H9 (cell line): ENCODE results near the gene MAP3K2. TPM values are rescaled to one million over a fixed set of nuclear protein-coding genes. Genes with fewer than 3 reads are reported as not detected.

Experiments
- DNase-seq: peaks from one replicate; pipeline ENCODE4 v3.0.0-alpha.2; 2017
- H2AFZ ChIP-seq: one replicate; pipeline ENCODE4 v1.6.1; 2013; ENCODE audit warnings: mild to moderate bottlenecking, low read length, control low read depth, moderate library complexity
- H2AK5ac ChIP-seq: 2 replicates; pipeline ENCODE4 v1.6.1; 2013; ENCODE audit warnings: low read length, control low read depth, mixed read lengths; ENCODE audit not compliant: insufficient read length
- H2BK120ac ChIP-seq: one replicate; pipeline ENCODE4 v1.6.1; 2013; ENCODE audit warnings: low read depth, mild to moderate bottlenecking, low read length, control low read depth, inconsistent platforms; ENCODE audit not compliant: poor library complexity, severe bottlenecking
- H2BK12ac ChIP-seq: 2 replicates; pipeline ENCODE4 v1.6.1; 2013; ENCODE audit warnings: low read length, control low read depth, mixed read lengths, low read depth; ENCODE audit not compliant: insufficient read length
- H2BK15ac ChIP-seq: 2 replicates; pipeline ENCODE4 v1.6.1; 2013; ENCODE audit warnings: low read depth, low read length, control low read depth
- H2BK20ac ChIP-seq: one replicate; pipeline ENCODE4 v1.6.1; 2013; ENCODE audit warnings: low read depth, mild to moderate bottlenecking, low read length, control low read depth, inconsistent platforms; ENCODE audit not compliant: poor library complexity, severe bottlenecking
- H2BK5ac ChIP-seq: 2 replicates; pipeline ENCODE4 v1.6.1; 2013; ENCODE audit warnings: low read length, control low read depth, mixed read lengths; ENCODE audit not compliant: insufficient read length
- H3K14ac ChIP-seq: 2 replicates; pipeline ENCODE4 v1.6.1; 2013; ENCODE audit warnings: low read length, control low read depth; ENCODE audit not compliant: insufficient read depth
- H3K18ac ChIP-seq: 2 replicates; pipeline ENCODE4 v1.6.1; 2013; ENCODE audit warnings: low read depth, mild to moderate bottlenecking, mixed read lengths, low read length, control low read depth; ENCODE audit not compliant: insufficient read length
- H3K23ac ChIP-seq: 2 replicates; pipeline ENCODE4 v1.6.1; 2013; ENCODE audit warnings: low read length, control low read depth, mixed read lengths, low read depth; ENCODE audit not compliant: insufficient read length
- H3K23me2 ChIP-seq: 2 replicates; pipeline ENCODE4 v1.6.1; 2013; ENCODE audit warnings: low read depth, mild to moderate bottlenecking, mixed read lengths, low read length, control low read depth; ENCODE audit not compliant: insufficient read length, poor library complexity, severe bottlenecking
- H3K27ac ChIP-seq: 2 replicates; pipeline ENCODE4 v1.5.1; 2013; ENCODE audit warnings: low read length, control low read depth, mixed read lengths, low read depth; ENCODE audit not compliant: insufficient read length
- H3K27me3 ChIP-seq: 2 replicates; pipeline ENCODE4 v1.6.1; 2013; ENCODE audit warnings: low read length, control low read depth, inconsistent platforms; ENCODE audit not compliant: insufficient read depth
- H3K4ac ChIP-seq: 2 replicates; pipeline ENCODE4 v1.6.1; 2013; ENCODE audit warnings: low read depth, mild to moderate bottlenecking, control low read depth, inconsistent platforms, low read length, moderate library complexity
- H3K4me1 ChIP-seq: 2 replicates; pipeline ENCODE4 v1.6.1; 2013; ENCODE audit warnings: low read length, control low read depth, inconsistent platforms; ENCODE audit not compliant: insufficient read depth
- H3K4me2 ChIP-seq: 2 replicates; pipeline ENCODE4 v1.6.1; 2013; ENCODE audit warnings: low read length, control low read depth, mixed read lengths; ENCODE audit not compliant: insufficient read length, insufficient read depth
- H3K56ac ChIP-seq: 2 replicates; pipeline ENCODE4 v1.6.1; 2013; ENCODE audit warnings: low read depth, mild to moderate bottlenecking, mixed read lengths, low read length, control low read depth; ENCODE audit not compliant: insufficient read length
- H3K79me1 ChIP-seq: 2 replicates; pipeline ENCODE4 v1.6.1; 2013; ENCODE audit warnings: low read depth, mild to moderate bottlenecking, moderate library complexity, low read length, control low read depth, inconsistent platforms; ENCODE audit not compliant: insufficient read depth, poor library complexity, severe bottlenecking
- H3K79me2 ChIP-seq: 2 replicates; pipeline ENCODE4 v1.6.1; 2013; ENCODE audit warnings: low read length, control low read depth, inconsistent platforms; ENCODE audit not compliant: insufficient read depth
- H3K9ac ChIP-seq: 2 replicates; pipeline ENCODE4 v1.6.1; 2013; ENCODE audit warnings: low read length, control low read depth, mixed read lengths; ENCODE audit not compliant: insufficient read length; ENCODE audit errors: extremely low read depth
- H3K9me3 ChIP-seq: one replicate; pipeline ENCODE4 v1.6.1; 2013; ENCODE audit warnings: low read depth, low read length, inconsistent platforms; ENCODE audit not compliant: control insufficient read depth
- H3T11ph ChIP-seq: one replicate; pipeline ENCODE4 v1.6.1; 2013; ENCODE audit warnings: mild to moderate bottlenecking, low read length, control low read depth, inconsistent platforms
- H4K20me1 ChIP-seq: one replicate; pipeline ENCODE4 v1.6.1; 2013; ENCODE audit not compliant: control insufficient read depth, insufficient read length, insufficient read depth
- H4K5ac ChIP-seq: 2 replicates; pipeline ENCODE4 v1.6.1; 2013; ENCODE audit warnings: low read depth, mild to moderate bottlenecking, mixed read lengths, low read length, control low read depth; ENCODE audit not compliant: insufficient read length
- H4K8ac ChIP-seq: replicated peaks from 2 replicates; pipeline ENCODE4 v1.6.1; 2013; ENCODE audit warnings: low read length, control low read depth, mixed read lengths, low read depth; ENCODE audit not compliant: insufficient read length
- H4K91ac ChIP-seq: 2 replicates; pipeline ENCODE4 v1.6.1; 2013; ENCODE audit warnings: low read depth, mild to moderate bottlenecking, moderate library complexity, mixed read lengths, low read length, control low read depth; ENCODE audit not compliant: insufficient read length
- H3K27ac Mint-ChIP-seq, 3 experiments: 2 replicates in 2 of 3; 3 replicates in 1 of 3; pipeline ENCODE4 v1.8.0; 2020 to 2021; ENCODE audit warnings: mixed read lengths in 3 of 3, mild to moderate bottlenecking in 1 of 3, moderate library complexity in 1 of 3
- H3K27me3 Mint-ChIP-seq: 2 replicates; pipeline ENCODE4 v1.8.0; 2021; ENCODE audit warnings: low read depth, mild to moderate bottlenecking, moderate library complexity, mixed read lengths
- H3K36me3 Mint-ChIP-seq, 3 experiments: 2 replicates in 2 of 3; 3 replicates in 1 of 3; pipeline ENCODE4 v1.8.0; 2020 to 2021; ENCODE audit warnings: low read depth in 3 of 3, mixed read lengths in 3 of 3; ENCODE audit not compliant: insufficient read depth in 1 of 3
- H3K4me1 Mint-ChIP-seq, 2 experiments: 2 replicates each; pipeline ENCODE4 v1.8.0; 2020; ENCODE audit warnings: mixed read lengths in 2 of 2
- H3K4me3 Mint-ChIP-seq, 2 experiments: 2 replicates in 1 of 2; 3 replicates in 1 of 2; pipeline ENCODE4 v1.8.0; 2020 to 2021; ENCODE audit warnings: mild to moderate bottlenecking in 2 of 2, mixed read lengths in 2 of 2, moderate library complexity in 1 of 2
- H3K9me3 Mint-ChIP-seq, 2 experiments: 2 replicates in 1 of 2; 3 replicates in 1 of 2; pipeline ENCODE4 v1.8.0; 2020; ENCODE audit warnings: mild to moderate bottlenecking in 2 of 2, mixed read lengths in 2 of 2, moderate library complexity in 1 of 2
- WGBS: extraction: QIAGEN DNeasy Blood & Tissue Kit; methylation state at CpG from one replicate; pipeline ENCODE4 v1.1.7; 2013; ENCODE audit warnings: missing lambda C conversion rate, low lambda C conversion rate, mixed read lengths; ENCODE audit not compliant: insufficient read length; ENCODE audit errors: extremely low coverage; 5-methylcytosine and 5-hydroxymethylcytosine counted together
- total RNA-seq: library from RNA; stranded (reverse); gene quantifications from 2 replicates; pipeline ENCODE4 v1.2.1, GENCODE V29; 2021
- TF ChIP-seq, protein P1 (sequence below): fragments of 200-600 bp; sonication (generic); conservative IDR thresholded peaks from 3 replicates; pipeline ENCODE4 v1.8.0; 2021; ENCODE audit warnings: antibody characterized with exemption, mild to moderate bottlenecking

The MAP3K2 gene
- total RNA-seq, 1 experiment from 2014 or later, result 25.8 TPM

DNA sequence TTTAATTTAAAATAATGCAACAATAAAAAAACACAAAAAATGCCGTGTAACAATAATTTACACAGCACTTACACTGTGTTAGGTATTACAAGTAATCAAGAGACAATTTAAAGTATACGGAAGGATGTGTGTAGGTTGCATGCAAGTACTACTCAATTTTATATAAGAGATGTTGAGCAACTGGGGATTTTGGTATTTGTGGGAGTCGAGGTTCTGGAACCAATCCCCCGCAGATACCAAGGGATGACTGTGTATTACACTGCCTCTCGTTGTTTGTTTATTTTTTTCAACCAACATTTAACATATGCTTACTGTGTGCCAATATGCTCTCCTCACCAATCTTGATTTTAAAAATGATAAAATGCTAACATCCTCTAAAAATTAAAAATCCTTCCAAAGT, 24.8 kb downstream of the MAP3K2 start:
- no peaks in the 10 kb centered on the region for H3K79me2 ChIP-seq
- H2BK5ac ChIP-seq, result no peak overlapping the region
- H3K27ac ChIP-seq, result no peak overlapping the region
- Mint-ChIP-seq H3K36me3 (no peaks in the 10 kb centered on the region), H3K9me3 (no peaks in the 10 kb centered on the region), H3K4me1 (peaks cover 45 to 47% of the 10 kb centered on the region in 2 experiments), H3K27me3 (no peaks in the 10 kb centered on the region), H3K27ac (no peak overlapping the region), H3K4me3 (no peak overlapping the region)
- no peak overlapping the region for H2AK5ac ChIP-seq
- no peak overlapping the region for H3K4ac ChIP-seq
- no peak overlapping the region for H3K23ac ChIP-seq
- no peak overlapping the region for H3K4me2 ChIP-seq
- DNase-seq, result no peak
- H4K5ac ChIP-seq, result no peak overlapping the region
- no peaks in the 10 kb centered on the region for H3K27me3 ChIP-seq
- H2BK12ac ChIP-seq, result no peak overlapping the region
- H2BK20ac ChIP-seq, result no peak overlapping the region
- no peak overlapping the region for H3K18ac ChIP-seq
- no peak overlapping the region for H3K56ac ChIP-seq
- no peaks in the 10 kb centered on the region for H4K20me1 ChIP-seq
- H3K9ac ChIP-seq, result no peak overlapping the region
- peaks cover 4% of the 10 kb centered on the region for H3K79me1 ChIP-seq
- no peak overlapping the region for H2AFZ ChIP-seq
- no peaks in the 10 kb centered on the region for H3K23me2 ChIP-seq
- no peak overlapping the region for H3K14ac ChIP-seq
- TF ChIP-seq, protein P1, sequence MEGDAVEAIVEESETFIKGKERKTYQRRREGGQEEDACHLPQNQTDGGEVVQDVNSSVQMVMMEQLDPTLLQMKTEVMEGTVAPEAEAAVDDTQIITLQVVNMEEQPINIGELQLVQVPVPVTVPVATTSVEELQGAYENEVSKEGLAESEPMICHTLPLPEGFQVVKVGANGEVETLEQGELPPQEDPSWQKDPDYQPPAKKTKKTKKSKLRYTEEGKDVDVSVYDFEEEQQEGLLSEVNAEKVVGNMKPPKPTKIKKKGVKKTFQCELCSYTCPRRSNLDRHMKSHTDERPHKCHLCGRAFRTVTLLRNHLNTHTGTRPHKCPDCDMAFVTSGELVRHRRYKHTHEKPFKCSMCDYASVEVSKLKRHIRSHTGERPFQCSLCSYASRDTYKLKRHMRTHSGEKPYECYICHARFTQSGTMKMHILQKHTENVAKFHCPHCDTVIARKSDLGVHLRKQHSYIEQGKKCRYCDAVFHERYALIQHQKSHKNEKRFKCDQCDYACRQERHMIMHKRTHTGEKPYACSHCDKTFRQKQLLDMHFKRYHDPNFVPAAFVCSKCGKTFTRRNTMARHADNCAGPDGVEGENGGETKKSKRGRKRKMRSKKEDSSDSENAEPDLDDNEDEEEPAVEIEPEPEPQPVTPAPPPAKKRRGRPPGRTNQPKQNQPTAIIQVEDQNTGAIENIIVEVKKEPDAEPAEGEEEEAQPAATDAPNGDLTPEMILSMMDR, result no peak
- H4K8ac ChIP-seq, result no peak overlapping the region
- H3T11ph ChIP-seq, result no peak overlapping the region
- no CpG with 5 or more reads among the region's 5 CpGs for WGBS
- no peak overlapping the region for H2BK120ac ChIP-seq
- H2BK15ac ChIP-seq, result no peak overlapping the region
- no peak overlapping the region for H4K91ac ChIP-seq
- H3K4me1 ChIP-seq, result no peaks in the 10 kb centered on the region
- no peaks in the 10 kb centered on the region for H3K9me3 ChIP-seq
